ENCODE results near the gene STARD10.

The STARD10 gene

DNA sequence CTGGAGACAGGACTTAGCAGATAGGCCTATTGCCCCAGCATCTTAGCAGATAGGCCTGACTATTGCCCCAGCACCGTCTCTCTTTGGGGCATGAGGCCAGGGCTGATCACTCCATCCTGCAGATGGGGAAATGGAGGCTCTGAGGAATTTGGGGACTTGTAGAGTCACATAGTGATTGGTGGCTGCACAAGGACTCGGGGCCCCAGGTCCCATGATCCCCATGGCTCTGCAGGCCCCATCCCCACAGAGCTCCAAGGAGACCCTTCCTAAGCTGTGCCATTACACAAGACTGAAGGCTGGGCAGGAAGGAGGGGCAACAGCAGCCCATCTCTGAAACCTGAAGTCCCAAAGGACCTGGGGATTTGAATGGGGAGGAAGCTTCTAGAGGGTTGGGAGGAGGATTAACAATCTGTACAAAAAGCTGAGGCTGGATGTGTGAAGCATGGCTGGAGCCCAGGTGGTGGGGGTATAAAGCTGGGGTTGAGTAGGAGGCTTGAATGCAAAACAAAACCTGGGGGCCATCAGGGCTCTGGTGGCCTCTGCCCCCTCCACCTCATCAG is 43.2 kb downstream of the STARD10 start:
- no peak overlapping the region for H3K4me3 ChIP-seq (ENCODE audit: low read length in 2 of 2)

DNA sequence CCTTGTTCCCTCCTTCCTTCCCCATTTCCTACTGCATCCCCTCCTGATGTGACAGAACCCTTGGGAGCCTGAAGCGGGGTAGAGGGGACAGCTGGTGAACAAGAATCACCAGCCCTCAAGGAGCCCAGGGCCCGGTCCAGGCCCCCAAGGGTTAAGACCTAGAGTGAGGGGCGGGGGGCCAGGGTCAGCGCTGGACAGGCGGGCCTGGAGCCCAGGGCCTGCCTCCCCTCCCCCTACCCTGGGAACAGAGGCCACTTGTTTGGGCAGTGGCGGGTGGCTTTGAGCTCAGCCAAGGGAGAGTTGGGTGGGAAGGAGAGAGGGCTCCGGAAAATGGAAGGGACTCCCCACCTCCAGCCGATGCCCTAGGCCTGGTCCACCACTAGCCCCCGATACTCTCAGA is 43.8 kb downstream of the STARD10 start:
- H3K27me3 ChIP-seq (ENCODE audit: control insufficient read depth in 1 of 2, insufficient read depth in 2 of 2, low read length in 2 of 2), result no peaks in the 10 kb centered on the region
- no peaks in the 10 kb centered on the region for H3K36me3 ChIP-seq (ENCODE audit: control insufficient read depth in 2 of 2, insufficient read depth in 2 of 2, low read length in 2 of 2)
- H3K9ac ChIP-seq (ENCODE audit: low read length in 2 of 2), result no peak overlapping the region
- H3K27ac ChIP-seq (ENCODE audit: low read length), result no peak overlapping the region
- H3K4me3 ChIP-seq (ENCODE audit: low read length in 2 of 2), result no peak overlapping the region
- H3K9me3 ChIP-seq (ENCODE audit: control insufficient read depth in 2 of 2, low read length in 2 of 2), result no peaks in the 10 kb centered on the region
- H3K4me1 ChIP-seq (ENCODE audit: control insufficient read depth, insufficient read depth, low read length), result peaks cover 19% of the 10 kb centered on the region

More for the DNA sequence above, 43.2 kb downstream of the STARD10 start:
- Histone ChIP-seq H3K4me1 (ENCODE audit: control insufficient read depth, insufficient read depth, low read length) (peaks cover 19% of the 10 kb centered on the region), H3K27ac (ENCODE audit: low read length) (no peak overlapping the region), H3K27me3 (ENCODE audit: control insufficient read depth in 1 of 2, insufficient read depth in 2 of 2, low read length in 2 of 2) (no peaks in the 10 kb centered on the region), H3K9ac (ENCODE audit: low read length in 2 of 2) (no peak overlapping the region), H3K36me3 (ENCODE audit: control insufficient read depth in 2 of 2, insufficient read depth in 2 of 2, low read length in 2 of 2) (no peaks in the 10 kb centered on the region), H3K9me3 (ENCODE audit: control insufficient read depth in 2 of 2, low read length in 2 of 2) (no peaks in the 10 kb centered on the region)

DNA sequence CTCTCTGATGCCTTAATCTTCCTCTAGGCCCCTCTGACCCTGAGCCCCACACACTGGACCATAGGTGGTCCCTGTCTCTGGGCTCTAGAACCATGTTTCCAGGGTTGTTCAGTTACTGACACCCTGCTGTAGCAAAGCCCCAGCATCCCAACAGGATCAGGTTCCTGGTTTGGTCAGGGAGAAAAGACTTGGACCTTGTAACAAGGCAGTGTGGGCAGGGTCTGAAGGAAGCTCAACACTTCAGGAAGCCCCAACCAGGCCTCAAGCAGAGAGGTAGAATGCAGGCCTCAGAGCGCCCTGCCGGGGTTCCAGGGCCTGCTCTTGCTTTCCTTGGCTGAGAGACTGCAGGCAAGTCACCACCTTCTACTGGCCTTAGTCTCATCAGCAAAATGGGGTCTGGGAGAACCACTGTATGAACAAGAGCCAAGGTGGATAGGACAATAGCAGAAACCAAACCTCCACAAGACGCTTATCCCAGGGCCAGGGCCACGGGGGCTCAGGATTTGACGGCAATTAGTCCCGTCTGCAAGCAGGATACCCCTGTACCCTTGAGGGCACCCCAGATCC is 46.5 kb downstream of the STARD10 start:
- no peaks in the 10 kb centered on the region for H3K27me3 ChIP-seq (ENCODE audit: control insufficient read depth in 1 of 2, insufficient read depth in 2 of 2, low read length in 2 of 2)
- H3K27ac ChIP-seq (ENCODE audit: low read length), result no peak overlapping the region
- H3K36me3 ChIP-seq (ENCODE audit: control insufficient read depth in 2 of 2, insufficient read depth in 2 of 2, low read length in 2 of 2), result no peaks in the 10 kb centered on the region
- H3K9me3 ChIP-seq (ENCODE audit: control insufficient read depth in 2 of 2, low read length in 2 of 2), result no peaks in the 10 kb centered on the region
- no peak overlapping the region for H3K9ac ChIP-seq (ENCODE audit: low read length in 2 of 2)
- H3K4me3 ChIP-seq (ENCODE audit: low read length in 2 of 2), result no peak overlapping the region
- peaks cover 13% of the 10 kb centered on the region for H3K4me1 ChIP-seq (ENCODE audit: control insufficient read depth, insufficient read depth, low read length)

DNA sequence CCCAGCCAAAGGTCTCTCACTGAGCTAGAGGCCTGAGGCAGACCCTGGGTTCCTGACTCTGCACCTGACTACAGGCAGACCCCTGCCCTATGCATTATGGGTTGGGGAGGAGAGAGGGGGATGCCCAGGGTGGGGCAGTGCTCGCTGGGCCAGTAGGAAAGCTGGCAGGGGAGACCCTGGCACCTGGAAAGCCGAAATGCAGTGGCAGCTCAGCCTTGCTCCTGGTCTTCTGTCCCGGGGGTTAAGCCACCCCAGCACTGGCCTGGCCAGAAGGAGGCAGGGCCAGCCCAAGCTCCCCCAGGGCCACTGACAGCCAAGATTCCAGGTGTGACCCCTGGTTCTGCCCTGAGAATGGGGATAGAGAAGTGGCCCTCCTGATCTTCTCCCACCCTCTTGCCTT is 47.0 kb downstream of the STARD10 start:
- H3K27me3 ChIP-seq (ENCODE audit: control insufficient read depth in 1 of 2, insufficient read depth in 2 of 2, low read length in 2 of 2), result no peaks in the 10 kb centered on the region
- H3K9me3 ChIP-seq (ENCODE audit: control insufficient read depth in 2 of 2, low read length in 2 of 2), result no peaks in the 10 kb centered on the region
- H3K36me3 ChIP-seq (ENCODE audit: control insufficient read depth in 2 of 2, insufficient read depth in 2 of 2, low read length in 2 of 2), result no peaks in the 10 kb centered on the region
- no peak overlapping the region for H3K4me3 ChIP-seq (ENCODE audit: low read length in 2 of 2)
- no peak overlapping the region for H3K27ac ChIP-seq (ENCODE audit: low read length)
- H3K4me1 ChIP-seq (ENCODE audit: control insufficient read depth, insufficient read depth, low read length), result peaks cover 13% of the 10 kb centered on the region
- H3K9ac ChIP-seq (ENCODE audit: low read length in 2 of 2), result no peak overlapping the region

DNA sequence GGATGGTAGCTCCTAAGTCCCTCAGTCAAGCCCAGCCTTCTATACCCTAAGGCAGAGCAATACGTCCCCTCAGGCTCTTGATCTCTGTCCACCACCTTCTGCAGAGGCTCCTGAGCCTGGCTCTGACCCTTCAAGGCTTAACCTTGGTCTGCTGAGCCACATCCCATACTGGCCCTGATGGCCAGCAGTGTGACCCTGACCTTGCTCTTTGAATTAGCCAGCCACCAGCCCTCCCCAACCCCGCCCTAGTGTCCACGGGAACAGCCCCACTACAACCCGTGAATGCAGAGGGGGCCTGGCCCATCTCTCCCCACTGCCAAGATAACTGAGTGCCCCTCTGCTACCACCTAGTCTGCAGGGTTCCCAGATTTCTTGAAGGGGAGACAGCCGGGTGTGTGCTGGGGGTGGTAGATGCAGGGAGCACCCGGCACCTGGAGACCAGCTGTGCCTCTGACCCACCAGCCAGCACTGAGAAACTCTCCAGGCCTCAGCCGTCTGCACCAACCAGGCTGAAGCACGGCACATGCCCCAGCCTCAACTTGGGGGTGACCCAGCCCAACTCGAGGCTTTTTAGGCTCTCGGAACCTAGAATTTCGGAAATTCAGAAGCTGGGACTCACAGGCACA is 47.8 kb downstream of the STARD10 start:
- Histone ChIP-seq H3K27me3 (ENCODE audit: control insufficient read depth in 1 of 2, insufficient read depth in 2 of 2, low read length in 2 of 2) (no peaks in the 10 kb centered on the region), H3K27ac (ENCODE audit: low read length) (no peak overlapping the region), H3K9me3 (ENCODE audit: control insufficient read depth in 2 of 2, low read length in 2 of 2) (no peaks in the 10 kb centered on the region), H3K9ac (ENCODE audit: low read length in 2 of 2) (no peak overlapping the region), H3K4me3 (ENCODE audit: low read length in 2 of 2) (no peak overlapping the region), H3K36me3 (ENCODE audit: control insufficient read depth in 2 of 2, insufficient read depth in 2 of 2, low read length in 2 of 2) (no peaks in the 10 kb centered on the region), H3K4me1 (ENCODE audit: control insufficient read depth, insufficient read depth, low read length) (peaks cover 7% of the 10 kb centered on the region)

DNA sequence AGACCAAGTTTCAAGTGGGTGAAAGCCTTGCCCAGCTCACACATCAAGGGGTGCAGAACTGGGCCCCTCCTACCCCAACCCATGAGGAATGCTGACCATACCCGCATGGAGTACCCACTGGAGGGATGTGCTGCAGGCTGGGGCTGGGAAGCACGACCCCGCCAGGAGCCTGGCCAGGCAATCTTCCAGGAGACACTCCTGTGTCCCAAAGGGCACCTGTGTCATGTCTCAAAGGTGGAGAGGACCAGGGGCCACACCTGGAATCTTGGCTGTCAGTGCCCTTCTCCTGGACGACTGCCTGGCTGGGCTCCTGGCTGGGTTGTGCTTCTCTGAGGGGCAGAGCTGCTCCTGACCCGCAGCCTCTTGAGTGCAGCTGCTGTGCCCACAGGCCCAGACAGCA is 48.3 kb downstream of the STARD10 start:
- Histone ChIP-seq H3K9ac (ENCODE audit: low read length in 2 of 2) (no peak overlapping the region), H3K27ac (ENCODE audit: low read length) (no peak overlapping the region), H3K4me1 (ENCODE audit: control insufficient read depth, insufficient read depth, low read length) (peaks cover 7% of the 10 kb centered on the region), H3K36me3 (ENCODE audit: control insufficient read depth in 2 of 2, insufficient read depth in 2 of 2, low read length in 2 of 2) (no peaks in the 10 kb centered on the region), H3K4me3 (ENCODE audit: low read length in 2 of 2) (no peak overlapping the region), H3K27me3 (ENCODE audit: control insufficient read depth in 1 of 2, insufficient read depth in 2 of 2, low read length in 2 of 2) (no peaks in the 10 kb centered on the region), H3K9me3 (ENCODE audit: control insufficient read depth in 2 of 2, low read length in 2 of 2) (no peaks in the 10 kb centered on the region)

DNA sequence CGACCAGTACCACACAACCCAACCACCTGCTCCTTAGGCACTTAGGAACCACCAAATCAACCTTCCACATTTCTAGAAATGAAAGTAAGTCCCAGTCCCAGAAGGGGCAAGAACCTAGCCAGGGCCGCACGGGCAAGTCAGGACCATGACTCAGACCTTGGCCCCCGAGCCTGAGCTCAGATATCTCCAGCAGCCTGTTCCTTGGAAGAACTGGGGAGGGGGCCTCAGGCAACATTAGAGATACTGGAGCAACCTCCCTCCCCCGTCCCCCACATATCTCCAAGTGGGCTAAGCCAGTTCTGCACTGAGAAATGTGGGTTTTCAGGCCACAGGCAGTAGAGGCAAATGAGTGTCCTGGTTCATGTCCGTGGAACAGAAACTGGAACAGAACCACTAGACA is 49.4 kb downstream of the STARD10 start:
- Histone ChIP-seq H3K9me3 (ENCODE audit: control insufficient read depth in 2 of 2, low read length in 2 of 2) (no peaks in the 10 kb centered on the region), H3K36me3 (ENCODE audit: control insufficient read depth in 2 of 2, insufficient read depth in 2 of 2, low read length in 2 of 2) (no peaks in the 10 kb centered on the region), H3K27ac (ENCODE audit: low read length) (no peak overlapping the region), H3K4me1 (ENCODE audit: control insufficient read depth, insufficient read depth, low read length) (peaks cover 13% of the 10 kb centered on the region), H3K27me3 (ENCODE audit: control insufficient read depth in 1 of 2, insufficient read depth in 2 of 2, low read length in 2 of 2) (no peaks in the 10 kb centered on the region), H3K9ac (ENCODE audit: low read length in 2 of 2) (no peak overlapping the region), H3K4me3 (ENCODE audit: low read length in 2 of 2) (no peak overlapping the region)

DNA sequence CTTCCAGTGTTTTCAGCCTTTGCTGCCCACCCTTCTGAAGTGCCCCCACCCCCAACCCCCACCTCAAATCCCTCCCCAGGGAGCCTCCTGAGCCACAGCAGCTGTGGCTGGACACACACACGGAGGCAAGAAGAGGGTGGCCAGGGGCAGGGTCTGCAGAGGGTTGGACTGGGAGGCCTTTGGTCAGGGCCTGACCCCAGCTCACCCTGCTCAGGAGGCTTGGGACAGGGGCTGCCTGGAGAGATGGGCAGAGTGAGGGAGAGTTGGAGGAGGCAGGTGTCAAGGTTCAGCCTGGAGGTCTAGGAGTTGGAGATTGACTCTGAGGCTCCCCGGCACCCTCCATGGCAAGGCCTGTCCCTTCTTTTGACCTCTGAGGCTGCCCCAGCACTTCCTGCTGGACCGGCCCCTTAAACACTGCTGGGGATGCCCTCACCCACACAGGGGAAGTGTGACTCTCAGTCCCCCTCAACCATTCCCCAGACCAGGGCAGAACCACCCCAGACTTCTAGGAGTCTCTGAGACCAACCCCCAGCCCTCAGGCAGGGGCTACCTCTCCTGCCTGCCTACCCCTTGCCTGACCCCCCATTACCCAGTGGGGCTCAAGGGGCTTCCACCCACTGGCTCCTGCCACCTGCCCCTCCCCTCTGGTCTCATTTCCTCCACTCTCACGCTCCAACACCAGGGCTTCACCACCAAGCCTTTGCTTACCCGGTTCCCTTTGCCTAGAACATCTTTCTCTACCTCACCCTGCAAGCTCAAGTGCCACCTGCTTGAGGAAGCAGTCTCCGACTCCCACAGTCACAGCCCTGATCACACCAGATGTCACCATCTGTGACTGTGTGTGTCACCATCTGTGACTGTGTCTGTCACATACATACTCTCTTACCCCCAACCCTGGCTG is 50.3 kb downstream of the STARD10 start:
- Histone ChIP-seq H3K27ac (ENCODE audit: low read length) (no peak overlapping the region), H3K27me3 (ENCODE audit: control insufficient read depth in 1 of 2, insufficient read depth in 2 of 2, low read length in 2 of 2) (no peaks in the 10 kb centered on the region)

DNA sequence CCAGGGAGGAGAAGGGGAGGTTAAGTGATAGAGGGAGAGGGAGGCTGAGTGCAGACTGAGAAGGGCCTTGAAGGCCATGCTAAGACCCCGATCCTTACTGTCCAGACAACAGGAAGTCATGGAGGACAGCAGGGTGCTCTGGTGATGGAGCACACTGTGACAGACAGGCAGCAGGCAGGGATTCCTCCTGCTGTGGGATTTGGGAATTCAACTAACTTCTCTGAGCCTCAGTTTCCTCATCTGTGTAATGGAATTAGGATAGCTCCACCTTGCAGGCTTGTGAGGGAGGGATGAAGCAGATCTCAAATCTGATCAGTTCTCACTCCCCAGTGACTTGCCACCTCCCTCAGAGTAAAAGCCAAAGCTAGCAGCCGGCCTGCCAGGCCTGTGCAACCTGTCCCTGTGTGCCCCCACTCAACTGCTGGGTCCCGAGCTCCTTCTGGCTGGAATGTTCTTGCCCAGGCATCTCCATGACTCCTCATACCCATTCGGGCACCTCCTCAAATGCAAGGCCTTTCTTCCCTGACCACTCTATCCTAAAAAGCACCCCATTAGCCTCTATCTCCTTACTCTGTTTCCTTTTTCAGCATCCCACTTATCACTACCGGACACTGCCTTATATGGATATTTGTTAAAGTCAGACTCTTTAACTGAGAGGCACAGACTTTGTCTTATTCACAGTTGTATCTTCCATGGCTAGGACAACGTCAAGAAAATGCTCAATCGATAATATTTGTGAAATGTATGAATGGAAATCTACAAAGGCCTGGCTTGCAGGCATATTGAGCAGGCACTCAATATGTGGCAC is 51.1 kb downstream of the STARD10 start:
- Histone ChIP-seq H3K9me3 (ENCODE audit: control insufficient read depth in 2 of 2, low read length in 2 of 2) (no peaks in the 10 kb centered on the region), H3K27me3 (ENCODE audit: control insufficient read depth in 1 of 2, insufficient read depth in 2 of 2, low read length in 2 of 2) (no peaks in the 10 kb centered on the region), H3K36me3 (ENCODE audit: control insufficient read depth in 2 of 2, insufficient read depth in 2 of 2, low read length in 2 of 2) (no peaks in the 10 kb centered on the region), H3K27ac (ENCODE audit: low read length) (no peak overlapping the region), H3K4me3 (ENCODE audit: low read length in 2 of 2) (no peak overlapping the region), H3K9ac (ENCODE audit: low read length in 2 of 2) (no peak overlapping the region), H3K4me1 (ENCODE audit: control insufficient read depth, insufficient read depth, low read length) (peaks cover 23% of the 10 kb centered on the region)

More for the DNA sequence above, 50.3 kb downstream of the STARD10 start:
- H3K9ac ChIP-seq (ENCODE audit: low read length in 2 of 2), result no peak overlapping the region
- H3K4me3 ChIP-seq (ENCODE audit: low read length in 2 of 2), result no peak overlapping the region
- H3K9me3 ChIP-seq (ENCODE audit: control insufficient read depth in 2 of 2, low read length in 2 of 2), result no peaks in the 10 kb centered on the region
- peaks cover 17% of the 10 kb centered on the region for H3K4me1 ChIP-seq (ENCODE audit: control insufficient read depth, insufficient read depth, low read length)
- no peaks in the 10 kb centered on the region for H3K36me3 ChIP-seq (ENCODE audit: control insufficient read depth in 2 of 2, insufficient read depth in 2 of 2, low read length in 2 of 2)

DNA sequence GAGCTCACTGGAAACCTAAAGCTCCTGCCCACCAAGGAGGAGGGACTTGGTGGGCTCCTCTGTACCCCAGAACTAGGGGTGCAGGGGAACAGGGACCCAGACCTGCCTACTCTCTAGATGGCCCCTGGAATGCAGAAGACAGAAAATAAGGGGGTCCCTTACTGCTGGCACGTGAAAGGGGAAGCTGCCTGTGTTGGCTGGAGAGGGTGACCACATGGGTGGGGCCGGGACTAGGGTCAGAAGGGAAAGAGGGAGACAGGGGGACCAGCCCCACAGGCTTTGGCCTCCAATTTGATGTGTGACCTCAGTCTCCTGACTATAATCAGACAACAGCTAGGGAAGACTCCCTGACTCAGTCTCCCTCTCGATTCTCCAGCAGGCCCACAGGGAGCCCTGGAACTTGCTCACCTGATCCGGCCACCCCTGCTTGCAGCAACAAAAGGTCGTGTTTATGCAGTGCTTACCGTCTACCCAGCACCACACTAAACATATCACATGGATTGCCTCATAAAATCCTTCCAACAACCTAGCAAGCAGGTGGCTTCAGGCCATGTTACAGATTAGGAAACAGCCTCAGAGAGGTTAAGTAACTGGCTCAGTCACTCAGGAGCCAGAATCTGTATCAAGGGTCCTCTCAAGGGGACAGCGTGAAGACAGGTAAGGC is 51.9 kb downstream of the STARD10 start:
- H3K4me1 ChIP-seq (ENCODE audit: control insufficient read depth, insufficient read depth, low read length), result peaks cover 26% of the 10 kb centered on the region
- H3K27me3 ChIP-seq (ENCODE audit: control insufficient read depth in 1 of 2, insufficient read depth in 2 of 2, low read length in 2 of 2), result no peaks in the 10 kb centered on the region
- no peak overlapping the region for H3K9ac ChIP-seq (ENCODE audit: low read length in 2 of 2)
- no peaks in the 10 kb centered on the region for H3K9me3 ChIP-seq (ENCODE audit: control insufficient read depth in 2 of 2, low read length in 2 of 2)
- no peaks in the 10 kb centered on the region for H3K36me3 ChIP-seq (ENCODE audit: control insufficient read depth in 2 of 2, insufficient read depth in 2 of 2, low read length in 2 of 2)
- H3K4me3 ChIP-seq (ENCODE audit: low read length in 2 of 2), result no peak overlapping the region
- no peak overlapping the region for H3K27ac ChIP-seq (ENCODE audit: low read length)
